HEK293 (cell line): Measurements from ENCODE around the gene MTUS2.

ENCODE experiments used
- YY1 ChIP-seq: fragments of 450-650 bp; formaldehyde crosslinking; IDR thresholded peaks from 2 replicates; pipeline ENCODE4 v1.5.1; 2018; ENCODE audit warnings: missing biosample characterization, missing genetic modification characterization
- YY2 ChIP-seq: fragments of 450-650 bp; formaldehyde crosslinking; IDR thresholded peaks from 2 replicates; pipeline ENCODE4 v1.5.1; 2016; ENCODE audit warnings: missing biosample characterization, missing genetic modification characterization
- ZBTB7A ChIP-seq: fragments of 450-650 bp; formaldehyde crosslinking; IDR thresholded peaks from 2 replicates; pipeline ENCODE4 v1.5.1; 2016; ENCODE audit warnings: low read depth, missing biosample characterization, missing genetic modification characterization
- ZEB2 ChIP-seq: fragments of 450-650 bp; formaldehyde crosslinking; IDR thresholded peaks from 2 replicates; pipeline ENCODE4 v1.5.1; 2016; ENCODE audit warnings: missing biosample characterization, missing genetic modification characterization
- ZNF24 ChIP-seq: fragments of 450-650 bp; formaldehyde crosslinking; IDR thresholded peaks from 2 replicates; pipeline ENCODE4 v1.5.1; 2016; ENCODE audit warnings: missing biosample characterization, missing genetic modification characterization
- ZNF292 ChIP-seq: fragments of 450-650 bp; formaldehyde crosslinking; IDR thresholded peaks from 2 replicates; pipeline ENCODE4 v1.5.1; 2016; ENCODE audit warnings: low read depth, missing biosample characterization, missing genetic modification characterization, borderline replicate concordance
- ZNF792 ChIP-seq: fragments of 450-650 bp; formaldehyde crosslinking; IDR thresholded peaks from 2 replicates; pipeline ENCODE4 v1.5.1; 2016; ENCODE audit warnings: missing biosample characterization, missing genetic modification characterization
- TF ChIP-seq, protein P1 (sequence below): fragments of 450-650 bp; formaldehyde crosslinking; IDR thresholded peaks from 2 replicates; pipeline ENCODE4 v1.5.1; 2016; ENCODE audit warnings: missing biosample characterization, missing genetic modification characterization

DNA sequence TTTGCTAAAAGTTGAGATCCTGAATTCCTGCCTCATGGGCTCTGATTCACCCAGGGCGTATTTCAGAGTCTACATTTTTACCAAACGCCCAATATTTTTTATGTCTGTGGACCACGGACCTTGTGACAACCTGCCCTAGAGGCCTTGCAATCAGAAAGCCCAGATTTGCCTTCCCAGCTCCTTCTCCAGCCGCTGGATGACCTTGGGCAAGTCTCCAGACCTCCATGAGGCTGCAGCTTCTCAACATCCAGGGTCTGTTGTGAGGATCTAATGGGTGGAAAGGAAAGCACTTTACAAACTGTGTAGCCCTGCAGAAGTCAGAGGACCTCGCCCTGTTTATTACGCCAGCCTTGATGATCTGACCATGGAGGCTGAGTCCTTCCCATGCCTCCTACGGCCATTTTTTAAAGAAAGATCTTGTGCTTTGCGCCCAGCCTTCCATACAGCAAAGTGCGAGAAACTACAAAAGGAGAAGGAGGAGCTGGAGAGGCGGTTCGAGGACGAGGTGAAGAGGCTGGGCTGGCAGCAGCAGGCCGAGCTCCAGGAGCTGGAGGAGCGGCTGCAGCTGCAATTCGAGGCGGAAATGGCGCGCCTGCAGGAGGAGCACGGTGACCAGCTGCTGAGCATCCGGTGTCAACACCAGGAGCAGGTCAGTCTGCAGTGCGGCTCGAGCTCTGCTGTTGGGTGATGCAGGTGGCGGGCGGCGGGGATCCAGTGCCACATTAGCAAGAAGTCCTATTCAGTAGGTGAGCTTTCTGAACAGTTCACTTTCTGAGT lies 659.8 kb downstream of the MTUS2 start:
- TF ChIP-seq, protein P1, sequence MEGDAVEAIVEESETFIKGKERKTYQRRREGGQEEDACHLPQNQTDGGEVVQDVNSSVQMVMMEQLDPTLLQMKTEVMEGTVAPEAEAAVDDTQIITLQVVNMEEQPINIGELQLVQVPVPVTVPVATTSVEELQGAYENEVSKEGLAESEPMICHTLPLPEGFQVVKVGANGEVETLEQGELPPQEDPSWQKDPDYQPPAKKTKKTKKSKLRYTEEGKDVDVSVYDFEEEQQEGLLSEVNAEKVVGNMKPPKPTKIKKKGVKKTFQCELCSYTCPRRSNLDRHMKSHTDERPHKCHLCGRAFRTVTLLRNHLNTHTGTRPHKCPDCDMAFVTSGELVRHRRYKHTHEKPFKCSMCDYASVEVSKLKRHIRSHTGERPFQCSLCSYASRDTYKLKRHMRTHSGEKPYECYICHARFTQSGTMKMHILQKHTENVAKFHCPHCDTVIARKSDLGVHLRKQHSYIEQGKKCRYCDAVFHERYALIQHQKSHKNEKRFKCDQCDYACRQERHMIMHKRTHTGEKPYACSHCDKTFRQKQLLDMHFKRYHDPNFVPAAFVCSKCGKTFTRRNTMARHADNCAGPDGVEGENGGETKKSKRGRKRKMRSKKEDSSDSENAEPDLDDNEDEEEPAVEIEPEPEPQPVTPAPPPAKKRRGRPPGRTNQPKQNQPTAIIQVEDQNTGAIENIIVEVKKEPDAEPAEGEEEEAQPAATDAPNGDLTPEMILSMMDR (tag by site-specific recombination) = no peak
- TF ChIP-seq YY2 (tag by site-specific recombination) = no peak
- no peak for TF ChIP-seq ZEB2 (tag by site-specific recombination)
- no peak for TF ChIP-seq ZBTB7A
- no peak for TF ChIP-seq ZNF292 (tag by site-specific recombination)
- no peak for TF ChIP-seq YY1
- no peak for TF ChIP-seq ZNF24 (tag by site-specific recombination)
- TF ChIP-seq ZNF792 = no peak
